B cell (primary cell): Measurements from ENCODE around the gene CNKSR3. TPM values are rescaled to one million over a fixed set of nuclear protein-coding genes. Genes with fewer than 3 reads are reported as not detected.

Source experiments
- ATAC-seq: fragments of 200-7000 bp; cut with Tn5 transposase; one replicate; pipeline ENCODE4 v1.10.0; 2021; ENCODE audit warnings: low read depth, mild to moderate bottlenecking, moderate number of reproducible peaks, moderate library complexity
- CTCF ChIA-PET: fragments of 350-600 bp; sonication (Branson Sonifier 250); formaldehyde crosslinking; loops from one replicate; lab custom pipeline; 2021; ENCODE audit warnings: antibody characterized with exemption, inconsistent platforms; lab: Charles Lee
- POLR2A ChIA-PET: fragments of 350-600 bp; sonication (Branson Sonifier 250); formaldehyde crosslinking; loops from one replicate; lab custom pipeline; 2021; ENCODE audit warnings: antibody characterized with exemption; lab: Charles Lee
- DNase-seq: peaks from one replicate; pipeline ENCODE4 v3.0.0; 2013
- H2AFZ ChIP-seq: 2 replicates; pipeline ENCODE4 v1.6.1; 2012; ENCODE audit warnings: mild to moderate bottlenecking, low read depth, low read length; ENCODE audit not compliant: insufficient read depth, poor library complexity, severe bottlenecking
- H3K27ac ChIP-seq, 2 donors: 1 replicate in 1 of 2; 2 replicates in 1 of 2; pipeline ENCODE4 v1.5.1; 2012 to 2013; ENCODE audit warnings: low read length in 2 of 2, mild to moderate bottlenecking in 2 of 2, moderate library complexity in 1 of 2
- H3K27me3 ChIP-seq, 4 experiments: fragments of 200-600 bp in 1 of 4; sonication (generic) in 1 of 4; replicated peaks in 1 of 4; 1 replicate in 2 of 4; 2 replicates in 2 of 4; pipeline versions ENCODE4 v1.6.1 to v1.7.0; 2013 to 2016; ENCODE audit warnings: low read length in 3 of 4, mild to moderate bottlenecking in 2 of 4, mixed read lengths in 1 of 4, moderate library complexity in 1 of 4; ENCODE audit not compliant: insufficient read depth in 4 of 4, control insufficient read depth in 3 of 4; ENCODE audit errors: control extremely low read depth in 1 of 4
- H3K36me3 ChIP-seq, 2 experiments: replicated peaks in 1 of 2; 1 replicate in 1 of 2; 2 replicates in 1 of 2; pipeline versions ENCODE4 v1.6.1 to v1.7.1; 2013; ENCODE audit warnings: low read length in 1 of 2; ENCODE audit not compliant: insufficient read depth in 2 of 2, control insufficient read depth in 1 of 2; ENCODE audit errors: control extremely low read depth in 1 of 2, extremely low read depth in 1 of 2
- H3K4me1 ChIP-seq, 2 donors: fragments of 200-600 bp in 1 of 2; sonication (generic) in 1 of 2; 1 replicate in 1 of 2; 2 replicates in 1 of 2; pipeline versions ENCODE4 v1.5.1 to v1.6.1; 2013 to 2017; ENCODE audit warnings: low read length in 2 of 2; ENCODE audit not compliant: control insufficient read depth in 2 of 2, insufficient read depth in 2 of 2
- H3K4me2 ChIP-seq: replicated peaks from 2 replicates; pipeline ENCODE3; 2012; ENCODE audit warnings: mild to moderate bottlenecking, low read depth, low read length; ENCODE audit not compliant: poor library complexity, severe bottlenecking
- H3K4me3 ChIP-seq, 5 experiments: fragments of 200-600 bp in 1 of 5; sonication (generic) in 1 of 5; 1 replicate in 3 of 5; 2 replicates in 2 of 5; pipeline versions ENCODE4 v1.5.1 to v1.7.0; 2011 to 2016; ENCODE audit warnings: low read length in 4 of 5, mild to moderate bottlenecking in 4 of 5, low read depth in 2 of 5, control low read depth in 1 of 5, moderate library complexity in 1 of 5; ENCODE audit not compliant: insufficient read depth in 1 of 5; ENCODE audit errors: control extremely low read depth in 1 of 5, extremely low read depth in 1 of 5
- H3K79me2 ChIP-seq: fragments of 200-600 bp; sonication (generic); one replicate; pipeline ENCODE4 v1.6.0; 2016; ENCODE audit warnings: low read length; ENCODE audit not compliant: control insufficient read depth, insufficient read depth
- H3K9ac ChIP-seq: fragments of 200-600 bp; sonication (generic); 2 replicates; pipeline ENCODE4 v1.6.1; 2017; ENCODE audit warnings: mild to moderate bottlenecking, low read length, moderate library complexity
- H3K9me3 ChIP-seq, 3 donors: one replicate each; pipeline versions ENCODE4 v1.6.1 to v1.7.1; 2013; ENCODE audit warnings: low read length in 2 of 3; ENCODE audit not compliant: control insufficient read depth in 2 of 3, insufficient read depth in 1 of 3; ENCODE audit errors: control extremely low read depth in 1 of 3
- H4K20me1 ChIP-seq: 2 replicates; pipeline ENCODE4 v1.6.0; 2012; ENCODE audit warnings: mild to moderate bottlenecking, low read length; ENCODE audit not compliant: insufficient read depth, control insufficient read depth, poor library complexity, severe bottlenecking
- H3K27ac Mint-ChIP-seq: one replicate; pipeline ENCODE4 v1.8.0; 2021; ENCODE audit warnings: mixed read lengths
- H3K27me3 Mint-ChIP-seq: one replicate; pipeline ENCODE4 v1.8.0; 2021; ENCODE audit warnings: mixed read lengths
- H3K4me1 Mint-ChIP-seq: one replicate; pipeline ENCODE4 v1.8.0; 2021; ENCODE audit warnings: mixed read lengths
- H3K4me3 Mint-ChIP-seq: one replicate; pipeline ENCODE4 v1.8.0; 2021; ENCODE audit warnings: mixed read lengths
- H3K9me3 Mint-ChIP-seq: one replicate; pipeline ENCODE4 v1.8.0; 2022; ENCODE audit warnings: mixed read lengths; ENCODE audit not compliant: insufficient read depth
- EZH2 ChIP-seq: IDR thresholded peaks from 2 replicates; pipeline ENCODE4 v1.6.1; 2012; ENCODE audit warnings: borderline replicate concordance, low read depth, mild to moderate bottlenecking, moderate library complexity, low read length; ENCODE audit not compliant: insufficient read depth, poor library complexity, severe bottlenecking
- WGBS: methylation state at CpG from one replicate; pipeline ENCODE4 v1.1.5; 2013; ENCODE audit warnings: missing lambda C conversion rate; ENCODE audit not compliant: insufficient coverage; 5-methylcytosine and 5-hydroxymethylcytosine counted together
- intact Hi-C: fragments of 100-400 bp; cut with micrococcal nuclease; formaldehyde crosslinking; loops from one replicate; pipeline ENCODE4 v1.10.0; 2022
- polyA plus RNA-seq: library from polyadenylated mRNA; depleted of rRNA; stranded (reverse); fragments of >200 nt; gene quantifications from 2 replicates; pipeline ENCODE4 v1.2.3, GENCODE V29; 2012
- total RNA-seq, 2 donors: library from RNA; stranded (reverse); fragments of 120-200 nt in 1 of 2; gene quantifications; 1 replicate in 1 of 2; 2 replicates in 1 of 2; pipeline versions ENCODE4 v1.2.3 to v1.2.4, GENCODE V29; 2013 to 2022
- TF ChIP-seq, protein P1 (sequence below): fragments of 200-600 bp; IDR thresholded peaks from one replicate; pipeline ENCODE4 v1.8.0; 2022; ENCODE audit warnings: antibody characterized with exemption, mild to moderate bottlenecking

CNKSR3 gene
- total and polyA plus RNA-seq, 2 donors (not counting 1 experiment from before 2014, with no cell fraction given) = not detected

DNA sequence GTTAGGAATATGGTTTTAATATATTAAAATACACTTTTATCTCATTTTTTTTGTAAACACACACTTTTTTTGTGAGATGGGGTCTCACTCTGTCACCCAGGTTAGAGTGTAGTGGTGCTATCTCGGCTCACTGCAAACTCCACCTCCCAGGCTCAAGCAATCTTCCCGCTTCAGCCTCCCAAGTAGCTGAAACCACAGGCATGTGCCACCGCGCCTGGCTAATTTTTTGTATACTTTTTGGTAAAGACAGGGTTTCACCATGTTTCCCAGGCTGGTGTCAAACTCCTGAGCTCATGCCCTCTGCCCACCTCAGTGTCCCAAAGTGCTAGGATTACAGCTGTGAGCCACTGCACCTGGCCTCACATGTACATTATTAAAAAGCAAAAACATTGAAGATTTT lies 164.7 kb downstream of the CNKSR3 start:
- H3K9me3 ChIP-seq = peaks cover 0 to 6% (median 4%) of the 10 kb centered on the region in 3 donors
- no peak overlapping the region for H3K4me3 ChIP-seq
- H3K79me2 ChIP-seq = no peaks in the 10 kb centered on the region
- no peak overlapping the region for H3K27ac ChIP-seq
- H3K27me3 ChIP-seq = no peaks in the 10 kb centered on the region
- TF ChIP-seq, protein P1, sequence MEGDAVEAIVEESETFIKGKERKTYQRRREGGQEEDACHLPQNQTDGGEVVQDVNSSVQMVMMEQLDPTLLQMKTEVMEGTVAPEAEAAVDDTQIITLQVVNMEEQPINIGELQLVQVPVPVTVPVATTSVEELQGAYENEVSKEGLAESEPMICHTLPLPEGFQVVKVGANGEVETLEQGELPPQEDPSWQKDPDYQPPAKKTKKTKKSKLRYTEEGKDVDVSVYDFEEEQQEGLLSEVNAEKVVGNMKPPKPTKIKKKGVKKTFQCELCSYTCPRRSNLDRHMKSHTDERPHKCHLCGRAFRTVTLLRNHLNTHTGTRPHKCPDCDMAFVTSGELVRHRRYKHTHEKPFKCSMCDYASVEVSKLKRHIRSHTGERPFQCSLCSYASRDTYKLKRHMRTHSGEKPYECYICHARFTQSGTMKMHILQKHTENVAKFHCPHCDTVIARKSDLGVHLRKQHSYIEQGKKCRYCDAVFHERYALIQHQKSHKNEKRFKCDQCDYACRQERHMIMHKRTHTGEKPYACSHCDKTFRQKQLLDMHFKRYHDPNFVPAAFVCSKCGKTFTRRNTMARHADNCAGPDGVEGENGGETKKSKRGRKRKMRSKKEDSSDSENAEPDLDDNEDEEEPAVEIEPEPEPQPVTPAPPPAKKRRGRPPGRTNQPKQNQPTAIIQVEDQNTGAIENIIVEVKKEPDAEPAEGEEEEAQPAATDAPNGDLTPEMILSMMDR = no peak
- no peak for TF ChIP-seq EZH2
- no peak overlapping the region for H3K4me2 ChIP-seq
- no peaks in the 10 kb centered on the region for H3K36me3 ChIP-seq
- Mint-ChIP-seq H3K4me1 (no peaks in the 10 kb centered on the region), H3K9me3 (no peaks in the 10 kb centered on the region), H3K27ac (no peak overlapping the region), H3K27me3 (no peaks in the 10 kb centered on the region), H3K4me3 (no peak overlapping the region)
- no peak overlapping the region for H3K9ac ChIP-seq
- H3K4me1 ChIP-seq = no peaks in the 10 kb centered on the region
- DNase-seq (no peak), ATAC-seq (no peak)
- POLR2A ChIA-PET = no interaction called here
- H4K20me1 ChIP-seq = no peaks in the 10 kb centered on the region
- H2AFZ ChIP-seq = no peak overlapping the region
- intact Hi-C loops = no loop called here
- CTCF ChIA-PET = no interaction called here
- WGBS = 93% methylated on average over 4 of the region's 4 CpGs

DNA sequence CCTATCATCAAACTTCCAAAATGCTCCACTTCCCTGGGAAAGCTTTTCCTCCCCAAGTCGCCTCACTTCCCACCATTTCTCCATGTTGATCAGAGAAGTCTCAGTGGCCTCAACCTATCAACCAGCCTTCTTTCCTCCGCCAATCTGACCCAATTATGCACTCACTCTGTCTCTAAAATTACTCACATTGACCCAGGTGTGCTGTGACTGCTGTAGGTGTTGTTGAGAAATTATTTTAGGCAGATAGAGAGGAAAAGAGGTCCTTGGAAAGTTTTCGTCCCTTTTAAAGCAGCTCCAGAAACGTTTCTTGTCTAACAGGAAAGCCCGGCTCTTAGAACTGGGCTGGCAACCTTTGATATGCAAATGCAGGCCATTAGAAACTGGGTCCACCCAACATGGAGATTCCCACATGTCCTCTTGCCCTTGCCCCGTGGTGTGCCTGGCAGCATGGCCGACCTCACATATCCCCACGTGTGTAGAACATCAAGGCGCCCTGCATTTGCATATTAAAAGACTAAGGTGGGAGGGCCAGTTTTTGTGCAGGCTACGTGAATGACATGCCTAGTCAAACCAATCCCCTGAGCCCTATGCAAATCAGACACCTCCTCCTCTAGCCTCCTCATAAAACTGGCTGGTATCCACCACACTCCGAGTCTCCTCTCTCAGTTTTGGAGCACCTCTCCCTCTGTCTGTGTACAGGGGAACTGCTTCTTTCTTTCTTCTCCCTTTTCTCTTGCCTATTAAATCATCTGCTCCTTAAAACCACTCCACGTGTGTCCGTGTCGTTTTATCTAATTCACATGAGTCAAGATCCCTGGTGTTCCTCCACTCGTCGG lies 166.8 kb downstream of the CNKSR3 start:
- H2AFZ ChIP-seq = no peak overlapping the region
- intact Hi-C loops = no loop called here
- no peaks in the 10 kb centered on the region for H4K20me1 ChIP-seq
- no peak for DNase-seq
- no peaks in the 10 kb centered on the region for H3K27me3 ChIP-seq
- H3K9ac ChIP-seq = no peak overlapping the region
- H3K4me2 ChIP-seq = no peak overlapping the region
- Mint-ChIP-seq H3K4me3 (no peak overlapping the region), H3K27me3 (no peaks in the 10 kb centered on the region), H3K27ac (no peak overlapping the region), H3K4me1 (no peaks in the 10 kb centered on the region), H3K9me3 (no peaks in the 10 kb centered on the region)
- H3K27ac ChIP-seq = no peak overlapping the region
- ATAC-seq = no peak
- no peak for TF ChIP-seq EZH2
- TF ChIP-seq, protein P1 = no peak
- H3K79me2 ChIP-seq = no peaks in the 10 kb centered on the region
- WGBS = 81% methylated on average over 13 of the region's 16 CpGs
- H3K36me3 ChIP-seq = no peaks in the 10 kb centered on the region
- ChIA-PET POLR2A (no interaction called here), CTCF (no interaction called here)
- peaks cover 0 to 6% (median 4%) of the 10 kb centered on the region in 3 donors for H3K9me3 ChIP-seq
- H3K4me1 ChIP-seq = no peaks in the 10 kb centered on the region
- no peak overlapping the region for H3K4me3 ChIP-seq
